Retina (tissue), 1 donor: ENCODE data around the gene CLDN4.
"Not testable (repeated sequence)": the region's sequence is repeated elsewhere in the genome, so short reads cannot be mapped to it uniquely, and the experiment has no call there.

Experiments used
- DNase-seq: peaks from one replicate; pipeline ENCODE4 v3.0.0-alpha.2; 2016

The CLDN4 gene

GRCh38 chr7:73823873-73824592 is 6.8 kb upstream of the CLDN4 start:
- no peak for DNase-seq

DNA sequence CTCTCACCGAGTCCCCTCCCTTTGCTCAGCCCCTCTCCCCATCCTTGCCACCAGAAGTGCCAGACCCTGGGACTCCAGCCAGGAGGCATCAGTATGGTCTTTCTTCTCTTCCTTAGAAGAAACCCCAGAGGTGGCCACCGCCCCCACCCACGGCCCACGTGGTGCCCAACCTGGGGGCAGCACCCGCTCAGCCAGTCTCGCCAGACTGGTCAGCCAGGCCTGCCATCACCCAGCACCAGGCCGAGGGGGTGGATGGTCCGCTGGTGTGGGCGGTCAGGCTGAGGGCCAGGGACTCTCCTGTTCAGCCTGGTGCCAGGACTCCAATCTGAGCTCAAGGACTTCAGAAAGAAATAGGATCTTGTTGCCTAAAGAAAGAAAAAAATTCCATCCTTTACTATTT is 5.8 kb upstream of the CLDN4 start:
- DNase-seq = no peak

DNA sequence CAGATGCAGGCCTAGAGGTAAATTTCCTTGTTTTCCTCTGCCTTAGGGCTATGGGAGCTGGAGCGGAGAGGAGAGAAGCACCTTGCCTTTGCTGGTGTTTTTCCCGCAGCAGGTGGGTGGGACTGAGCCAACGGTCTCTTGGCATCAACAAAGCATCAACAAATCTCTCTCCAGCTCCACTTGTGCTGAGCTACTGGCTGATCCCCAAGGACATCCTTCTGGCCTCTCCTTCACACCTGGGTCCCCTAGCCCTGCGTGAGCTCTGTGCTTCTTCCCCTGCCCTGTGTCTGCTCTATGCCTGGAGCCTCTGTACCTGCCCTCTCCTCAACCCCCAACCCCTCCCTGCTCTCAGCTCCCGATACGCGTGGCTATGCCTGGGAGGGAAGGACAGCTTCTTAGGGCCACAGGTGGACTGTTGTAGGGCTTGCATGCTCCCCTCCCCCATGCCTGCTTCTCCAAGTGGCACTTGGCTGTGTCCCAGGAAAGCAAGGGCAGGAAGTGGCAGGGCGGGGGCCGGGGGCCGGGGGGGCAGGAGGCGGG is 3.2 kb upstream of the CLDN4 start:
- DNase-seq = no peak

- DNase-seq = no peak
These were observed 2.5 kb upstream of the CLDN4 start for GRCh38 chr7:73828107-73828803.

DNA sequence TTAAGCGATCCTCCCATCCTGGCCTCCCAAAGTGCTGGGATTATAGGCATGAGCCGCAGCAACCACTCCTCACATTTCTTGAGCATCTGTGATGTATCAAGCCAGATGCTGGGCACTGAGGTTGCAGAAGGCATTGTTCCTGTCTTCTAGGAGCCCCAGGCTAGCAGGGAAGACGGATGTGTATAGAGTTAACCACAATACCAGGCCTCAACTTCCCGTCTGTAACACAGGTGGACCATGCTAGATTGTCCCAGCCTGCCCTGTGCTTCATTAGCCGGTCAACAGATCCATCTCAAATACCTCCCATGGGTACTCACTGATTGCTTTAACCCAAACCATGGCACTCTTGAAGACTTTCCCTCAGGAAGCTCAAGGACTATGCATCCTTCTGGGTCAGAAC is 1.8 kb upstream of the CLDN4 start:
- no peak for DNase-seq

GRCh38 chr7:73829505-73829904 is 1.3 kb upstream of the CLDN4 start:
- no peak for DNase-seq

DNA sequence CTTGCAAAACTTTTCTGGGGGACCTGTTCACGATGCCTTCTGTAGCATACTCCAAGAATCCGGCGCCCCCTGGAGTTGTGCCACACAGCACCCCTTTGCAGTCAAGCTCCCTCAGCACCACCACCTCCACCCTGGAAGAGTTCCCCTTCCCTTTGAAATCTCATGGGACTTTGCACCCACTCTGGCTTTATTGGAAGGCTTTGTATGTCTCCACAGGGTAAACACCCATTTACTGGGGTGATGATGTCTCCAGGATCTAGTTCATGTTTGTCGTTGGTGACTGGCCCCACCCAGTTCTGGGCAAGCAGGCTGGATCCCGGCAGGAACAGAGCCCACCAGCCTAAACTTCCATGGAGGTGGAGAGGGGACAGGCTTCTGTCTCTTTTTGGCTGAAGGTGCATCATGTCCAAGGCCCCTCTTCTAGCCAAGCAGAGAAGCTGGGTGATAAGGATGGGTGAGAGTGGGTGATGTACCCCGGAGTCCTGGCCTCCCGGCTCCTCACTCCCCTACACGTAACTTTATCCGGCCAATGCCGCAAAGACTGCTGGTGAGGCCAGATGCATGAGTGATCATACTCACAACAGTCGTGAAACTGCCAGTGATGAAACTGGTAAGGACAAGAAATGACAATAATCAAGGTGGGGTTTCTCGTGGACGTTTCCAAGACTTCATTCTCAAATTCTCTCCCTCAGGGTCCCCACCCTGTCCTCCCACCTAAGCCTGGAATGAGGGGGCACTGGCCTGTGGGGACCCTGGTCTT is 695 bp upstream of the CLDN4 start:
- no peak for DNase-seq

GRCh38 chr7:73831584-73831833 is 713 bp downstream of the CLDN4 start:
- no peak for DNase-seq

- peak; percentile 46 for DNase-seq
These were observed 1.2 kb downstream of the CLDN4 start for GRCh38 chr7:73831834-73832651.

GRCh38 chr7:73832806-73833205 is 2.0 kb downstream of the CLDN4 start:
- DNase-seq = no peak

- no peak for DNase-seq
These were observed 2.6 kb downstream of the CLDN4 start for GRCh38 chr7:73833251-73833919.

GRCh38 chr7:73834626-73835191 is 3.9 kb downstream of the CLDN4 start:
- no peak for DNase-seq

- not testable (repeated sequence) for DNase-seq
These were observed 6.4 kb downstream of the CLDN4 start for GRCh38 chr7:73837167-73837566.

DNA sequence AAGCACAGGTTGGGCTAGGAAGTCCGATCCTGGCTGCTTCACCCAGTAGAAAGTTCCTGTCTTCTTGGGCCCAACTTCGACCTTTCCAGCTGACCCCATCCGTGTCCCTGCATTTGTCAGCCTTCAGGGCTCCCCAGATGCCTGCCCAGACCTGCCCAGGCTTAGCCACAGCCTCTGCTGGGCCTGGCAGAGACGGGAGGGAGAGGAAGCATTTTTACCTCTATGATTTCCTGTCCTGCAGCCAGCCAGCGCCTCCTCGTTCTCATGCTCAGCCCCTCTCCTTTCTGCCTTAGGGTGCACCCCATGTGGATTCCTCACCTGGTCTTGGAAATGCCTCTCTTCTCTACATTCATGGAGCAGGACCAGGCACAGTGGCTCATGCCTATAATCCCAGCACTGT is 7.8 kb downstream of the CLDN4 start:
- no peak for DNase-seq

GRCh38 chr7:73839290-73839689 is 8.5 kb downstream of the CLDN4 start:
- DNase-seq = no peak

DNA sequence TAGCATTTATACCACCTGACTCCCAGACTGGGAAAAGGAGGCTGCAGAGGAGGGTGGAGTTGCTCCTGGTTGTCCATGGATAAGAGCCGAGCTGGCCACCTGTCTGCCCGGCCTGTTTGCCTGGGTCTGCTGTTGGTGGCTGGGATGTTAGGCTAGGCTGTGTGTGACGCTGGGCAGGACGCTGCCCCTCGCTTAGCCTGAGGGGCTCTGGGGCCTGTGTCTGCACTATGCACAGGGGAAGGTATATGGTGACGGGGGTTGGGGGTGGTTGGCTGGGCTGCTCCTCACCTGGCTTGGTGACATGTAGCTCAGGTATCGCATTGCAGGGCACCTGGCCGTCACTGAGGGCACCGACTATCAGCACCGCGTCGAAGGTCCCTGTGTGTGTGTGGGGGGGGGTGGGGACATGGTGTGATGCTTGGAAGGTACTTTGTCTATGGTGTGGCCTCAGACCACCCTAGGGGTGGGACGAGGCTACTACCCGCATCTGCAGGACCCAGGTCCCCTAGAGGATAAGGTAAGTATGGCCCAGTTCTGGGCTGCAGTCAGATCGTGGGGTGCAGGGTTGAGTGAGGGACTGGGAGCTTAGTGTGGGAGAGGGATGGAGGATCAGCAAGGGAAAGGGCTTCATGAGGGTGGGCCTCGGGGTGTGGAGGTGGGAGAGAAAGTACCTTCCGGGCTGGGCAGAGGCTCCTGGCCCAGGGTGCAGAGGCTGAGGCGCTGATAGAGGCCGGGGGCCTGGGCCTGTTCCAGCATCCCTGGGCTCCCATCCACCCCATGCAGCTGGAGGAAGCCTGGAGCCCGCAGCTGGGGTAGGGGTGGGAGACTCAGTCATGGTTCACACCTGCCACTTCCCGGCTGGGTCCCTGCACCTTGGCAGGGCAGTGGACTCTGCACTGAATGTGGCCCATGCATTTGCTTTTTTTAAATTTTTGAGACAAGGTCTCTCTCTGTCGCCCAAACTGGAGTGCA is 9.2 kb downstream of the CLDN4 start:
- DNase-seq = no peak

DNA sequence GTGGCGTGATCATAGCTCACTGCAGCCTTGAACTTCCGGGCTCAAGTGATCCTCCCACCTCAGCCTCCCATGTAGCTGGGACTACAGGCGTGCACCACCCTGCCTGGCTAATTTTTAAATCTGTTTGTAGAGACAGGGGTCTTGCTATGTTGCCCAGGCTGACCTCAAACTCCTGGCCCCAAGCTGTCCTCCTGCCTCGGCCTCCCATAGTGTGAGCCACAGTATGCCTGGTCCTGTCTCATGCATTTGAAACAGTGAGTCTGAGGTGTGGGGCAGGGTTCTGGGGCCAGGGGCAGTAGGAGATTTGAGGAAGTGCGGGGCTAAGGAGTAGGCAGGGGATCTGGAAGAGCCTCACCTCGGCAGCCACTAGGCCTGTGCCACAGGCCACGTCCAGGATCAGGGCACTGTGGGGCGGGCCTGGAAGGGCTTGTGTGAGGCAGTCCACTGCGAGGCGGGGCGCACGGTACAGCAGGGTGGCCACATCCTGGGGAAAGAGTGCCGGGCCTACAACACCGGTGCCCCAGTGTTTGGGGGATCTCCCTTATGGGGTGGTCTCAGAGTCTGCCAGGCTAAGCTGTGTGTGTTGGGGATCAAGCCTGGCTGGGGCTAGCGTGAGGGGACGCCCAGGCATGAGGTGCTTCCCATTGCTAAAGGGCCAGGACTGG is 10.1 kb downstream of the CLDN4 start:
- no peak for DNase-seq

DNA sequence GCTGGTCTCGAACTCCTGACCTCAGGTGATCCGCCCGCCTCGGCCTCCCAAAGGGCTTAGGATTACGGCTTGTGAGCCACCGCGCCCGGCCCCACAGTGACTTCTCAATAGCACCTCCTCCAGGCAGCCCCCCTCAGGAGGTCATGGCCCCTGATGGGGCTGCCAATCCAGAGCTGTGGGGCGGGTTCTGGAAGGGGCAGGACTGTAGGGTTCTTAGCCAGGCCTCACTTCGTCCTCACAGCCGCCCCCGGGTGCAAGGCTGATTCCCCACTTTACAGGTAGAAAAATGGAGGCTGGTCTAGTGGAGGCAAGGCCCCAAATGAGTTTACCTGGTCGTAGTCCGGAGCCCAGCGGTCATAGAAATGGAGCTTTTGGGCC is 10.9 kb downstream of the CLDN4 start:
- DNase-seq = no peak

DNA sequence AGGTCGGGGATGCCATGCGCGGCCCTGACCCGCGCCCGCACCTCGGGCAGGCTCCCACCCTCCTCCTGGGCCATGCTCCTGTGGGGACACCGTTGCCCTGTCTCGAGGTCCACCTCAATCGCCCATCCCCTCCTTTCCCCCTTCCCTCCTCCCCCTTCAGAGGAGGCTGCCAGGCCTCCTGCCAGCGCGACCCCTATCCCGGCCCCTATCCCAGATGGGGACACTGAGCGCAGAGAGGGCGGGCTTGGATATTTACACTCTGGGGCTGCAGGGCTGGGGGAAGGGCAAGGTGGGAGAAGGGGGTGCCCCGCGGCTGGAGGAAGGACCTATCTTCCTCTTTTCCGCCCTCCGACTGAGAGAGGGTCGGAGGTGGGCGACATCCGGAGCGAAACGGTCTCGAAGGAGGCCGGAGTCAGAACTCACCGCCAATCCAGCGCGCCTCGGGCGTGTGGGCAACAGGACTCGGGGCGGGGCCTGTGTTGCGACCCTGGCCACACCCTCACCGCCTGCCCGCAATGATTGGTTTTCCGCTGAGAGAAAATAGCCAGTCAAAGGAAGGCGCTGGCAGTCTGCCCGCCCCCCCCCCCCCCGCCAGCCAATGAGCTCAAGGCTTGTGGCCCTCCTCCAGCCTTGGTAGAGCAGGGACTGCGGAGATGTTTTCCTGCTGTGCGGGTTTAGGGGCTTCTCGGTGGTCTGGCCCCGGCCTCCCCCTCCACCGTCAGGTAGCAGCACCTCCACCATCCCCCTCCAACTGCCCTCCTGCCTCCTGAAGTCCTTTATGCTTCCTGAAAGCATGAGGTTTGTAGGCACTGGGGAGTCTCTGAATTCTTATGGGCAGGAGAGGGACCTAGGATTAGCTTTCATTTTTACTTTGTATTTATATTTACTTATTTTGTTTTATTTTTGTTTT is 11.5 kb downstream of the CLDN4 start, which contains the start of gene METTL27:
Gene METTL27 (minus strand): TSS at position 450 of the 910 bp plus-strand sequence. CDS start 376 bp downstream, at position 74.
- DNase-seq = peak; percentile 92
